ENCODE measurements around the gene SLC25A18. TPM values are rescaled to one million over a fixed set of nuclear protein-coding genes. Genes with fewer than 3 reads are reported as not detected.
"Not testable (repeated sequence)": the region's sequence is repeated elsewhere in the genome, so short reads cannot be mapped to it uniquely, and the experiment has no call there.

SLC25A18 gene
- total RNA-seq, 2 donors from 2014 or later: not detected

- no peak for DNase-seq
- no peaks in the 10 kb centered on the region for H3K36me3 ChIP-seq
- H3K9ac ChIP-seq (ENCODE audit: low read depth in 2 of 2, low read length in 2 of 2): no peak overlapping the region
- H3K27me3 ChIP-seq: no peaks in the 10 kb centered on the region
- intact Hi-C loops (cut with DNase I): no loop called here
- no peak overlapping the region for H3K27ac ChIP-seq
- H3K4me3 ChIP-seq: no peak overlapping the region
- no peaks in the 10 kb centered on the region for H3K4me1 ChIP-seq
- no peaks in the 10 kb centered on the region for H3K9me3 ChIP-seq
- TF ChIP-seq, protein P1, sequence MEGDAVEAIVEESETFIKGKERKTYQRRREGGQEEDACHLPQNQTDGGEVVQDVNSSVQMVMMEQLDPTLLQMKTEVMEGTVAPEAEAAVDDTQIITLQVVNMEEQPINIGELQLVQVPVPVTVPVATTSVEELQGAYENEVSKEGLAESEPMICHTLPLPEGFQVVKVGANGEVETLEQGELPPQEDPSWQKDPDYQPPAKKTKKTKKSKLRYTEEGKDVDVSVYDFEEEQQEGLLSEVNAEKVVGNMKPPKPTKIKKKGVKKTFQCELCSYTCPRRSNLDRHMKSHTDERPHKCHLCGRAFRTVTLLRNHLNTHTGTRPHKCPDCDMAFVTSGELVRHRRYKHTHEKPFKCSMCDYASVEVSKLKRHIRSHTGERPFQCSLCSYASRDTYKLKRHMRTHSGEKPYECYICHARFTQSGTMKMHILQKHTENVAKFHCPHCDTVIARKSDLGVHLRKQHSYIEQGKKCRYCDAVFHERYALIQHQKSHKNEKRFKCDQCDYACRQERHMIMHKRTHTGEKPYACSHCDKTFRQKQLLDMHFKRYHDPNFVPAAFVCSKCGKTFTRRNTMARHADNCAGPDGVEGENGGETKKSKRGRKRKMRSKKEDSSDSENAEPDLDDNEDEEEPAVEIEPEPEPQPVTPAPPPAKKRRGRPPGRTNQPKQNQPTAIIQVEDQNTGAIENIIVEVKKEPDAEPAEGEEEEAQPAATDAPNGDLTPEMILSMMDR (IDR thresholded peaks at IDR 0.05): no peak
Observed at GRCh38 chr22:17554814-17555213, 8.5 kb upstream of the SLC25A18 start.

- no peak overlapping the region for H3K9ac ChIP-seq (ENCODE audit: low read depth in 2 of 2, low read length in 2 of 2)
- H3K36me3 ChIP-seq: no peaks in the 10 kb centered on the region
- TF ChIP-seq, protein P1 (IDR thresholded peaks at IDR 0.05): no peak
- intact Hi-C loops (cut with DNase I): no loop called here
- H3K27me3 ChIP-seq: no peaks in the 10 kb centered on the region
- no peaks in the 10 kb centered on the region for H3K4me1 ChIP-seq
- H3K9me3 ChIP-seq: no peaks in the 10 kb centered on the region
- no peak overlapping the region for H3K27ac ChIP-seq
- DNase-seq: no peak
- no peak overlapping the region for H3K4me3 ChIP-seq
Observed at GRCh38 chr22:17559188-17559587, 4.1 kb upstream of the SLC25A18 start.

- Histone ChIP-seq H3K4me3 (no peak overlapping the region), H3K9ac (ENCODE audit: low read depth in 2 of 2, low read length in 2 of 2) (no peak overlapping the region), H3K27ac (no peak overlapping the region), H3K36me3 (no peaks in the 10 kb centered on the region), H3K4me1 (no peaks in the 10 kb centered on the region), H3K27me3 (no peaks in the 10 kb centered on the region), H3K9me3 (no peaks in the 10 kb centered on the region)
- TF ChIP-seq, protein P1 (IDR thresholded peaks at IDR 0.05): no peak
- DNase-seq: no peak
- intact Hi-C loops (cut with DNase I): no loop called here
Observed at GRCh38 chr22:17563936-17564391, 666 bp downstream of the SLC25A18 start.

- DNase-seq; H3K9me3 ChIP-seq; H3K9ac ChIP-seq (ENCODE audit: low read depth in 2 of 2, low read length in 2 of 2); H3K27me3 ChIP-seq; H3K4me3 ChIP-seq; intact Hi-C loops (cut with DNase I); H3K36me3 ChIP-seq; H3K27ac ChIP-seq; H3K4me1 ChIP-seq: not testable (repeated sequence)
Observed at GRCh38 chr22:17566016-17566687, 2.9 kb downstream of the SLC25A18 start.

- H3K27me3 ChIP-seq: no peaks in the 10 kb centered on the region
- H3K36me3 ChIP-seq: no peaks in the 10 kb centered on the region
- intact Hi-C loops (cut with DNase I): no loop called here
- H3K9ac ChIP-seq (ENCODE audit: low read depth in 2 of 2, low read length in 2 of 2): no peak overlapping the region
- no peak overlapping the region for H3K27ac ChIP-seq
- H3K4me1 ChIP-seq: no peaks in the 10 kb centered on the region
- no peak overlapping the region for H3K4me3 ChIP-seq
- no peak for DNase-seq
- H3K9me3 ChIP-seq: no peaks in the 10 kb centered on the region
- TF ChIP-seq, protein P1 (IDR thresholded peaks at IDR 0.05): no peak
Observed at GRCh38 chr22:17566776-17567175, 3.5 kb downstream of the SLC25A18 start.

GRCh38 chr22:17569971-17570511 lies 6.7 kb downstream of the SLC25A18 start:
- TF ChIP-seq, protein P1 (IDR thresholded peaks at IDR 0.05): no peak
- H3K36me3 ChIP-seq: no peaks in the 10 kb centered on the region
- peak overlapping the region; percentile 17 for H3K27ac ChIP-seq
- no peaks in the 10 kb centered on the region for H3K4me1 ChIP-seq
- no peaks in the 10 kb centered on the region for H3K9me3 ChIP-seq
- no peak overlapping the region for H3K4me3 ChIP-seq
- no peaks in the 10 kb centered on the region for H3K27me3 ChIP-seq
- intact Hi-C loops (cut with DNase I): no loop called here
- H3K9ac ChIP-seq (ENCODE audit: low read depth in 2 of 2, low read length in 2 of 2): no peak overlapping the region
- DNase-seq: no peak

Measured in colonic mucosa (tissue), 4 donors.